Embryonic facial prominence (tissue), 1 donor: ENCODE data around the gene MTFR1L.

Source experiments
- DNase-seq: peaks from one replicate; pipeline ENCODE4 v3.0.0-alpha.2; 2016; ENCODE audit errors: extremely low spot score

Gene MTFR1L

GRCh38 chr1:25861316-25862286 is 41.8 kb downstream of the MTFR1L start:
- no peak for DNase-seq

DNA sequence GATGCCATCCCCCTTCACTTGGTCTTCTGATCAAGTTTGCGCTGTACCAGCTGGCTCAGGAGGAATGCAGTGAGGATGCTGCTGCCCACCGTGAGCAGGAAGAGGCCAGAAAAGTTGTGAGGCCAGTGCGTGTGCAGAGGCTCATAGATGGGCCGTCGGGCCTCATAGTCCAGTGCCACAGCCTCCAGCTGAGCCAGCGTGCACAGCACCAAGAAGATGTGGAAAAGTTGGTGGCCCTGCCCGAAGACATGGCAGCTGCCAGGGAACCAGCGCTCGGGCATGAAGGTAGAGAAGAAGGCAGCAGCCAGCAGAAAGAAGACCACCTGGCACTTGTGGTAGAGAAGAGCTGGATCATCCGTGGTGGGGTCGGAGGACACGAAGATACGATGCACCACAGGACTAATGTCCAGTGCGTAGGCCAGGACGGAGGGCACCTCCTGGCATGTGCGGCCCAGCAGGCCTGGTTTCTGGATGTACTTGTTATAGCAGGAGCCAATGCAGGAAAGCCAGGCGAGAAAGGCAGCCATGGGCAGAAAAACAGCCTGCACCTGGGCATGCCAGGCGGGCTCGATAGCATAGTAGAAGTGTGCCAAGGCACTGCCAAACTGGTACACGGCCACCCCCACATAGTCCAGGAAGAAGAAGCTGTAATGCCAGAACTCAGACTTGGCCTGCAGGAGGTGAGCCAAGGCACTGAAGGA is 43.2 kb downstream of the MTFR1L start:
- DNase-seq = no peak

DNA sequence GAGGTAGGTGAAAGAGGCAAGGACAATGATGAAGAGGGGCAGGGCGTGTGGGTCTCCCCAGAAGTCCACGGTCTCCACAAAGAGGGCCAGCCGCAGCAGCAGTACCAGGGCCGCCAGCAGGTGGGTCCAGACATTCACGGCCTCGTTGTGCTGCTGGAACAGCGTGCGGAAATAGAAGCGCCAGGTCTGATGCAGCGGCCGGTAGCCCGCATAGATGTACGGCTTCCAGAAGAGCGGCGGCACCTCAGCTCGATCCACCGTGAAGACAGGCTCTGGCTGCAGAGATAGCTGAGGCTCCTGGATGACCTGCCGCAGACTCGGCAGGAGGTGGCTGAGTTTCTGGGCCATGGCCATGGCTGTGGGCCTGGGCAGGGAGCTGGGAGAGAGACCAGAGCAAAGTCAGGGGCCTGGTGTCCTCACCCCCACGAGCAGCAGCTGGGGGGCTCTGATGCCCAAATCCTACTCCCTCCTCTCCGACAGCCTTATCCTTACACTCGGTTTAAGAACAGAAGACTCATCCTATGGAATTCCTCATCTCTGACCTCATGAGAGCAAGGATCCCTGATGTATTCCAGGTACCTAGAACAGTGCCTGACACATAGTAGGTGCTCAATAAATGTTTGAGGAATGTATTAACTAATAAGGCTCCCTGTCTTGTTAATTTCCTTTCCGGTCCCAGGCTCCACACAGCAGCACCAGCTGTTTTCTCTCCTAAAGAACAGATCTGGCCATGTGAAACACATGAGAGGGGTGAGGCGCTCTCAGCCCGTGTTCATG is 43.9 kb downstream of the MTFR1L start:
- DNase-seq = no peak

DNA sequence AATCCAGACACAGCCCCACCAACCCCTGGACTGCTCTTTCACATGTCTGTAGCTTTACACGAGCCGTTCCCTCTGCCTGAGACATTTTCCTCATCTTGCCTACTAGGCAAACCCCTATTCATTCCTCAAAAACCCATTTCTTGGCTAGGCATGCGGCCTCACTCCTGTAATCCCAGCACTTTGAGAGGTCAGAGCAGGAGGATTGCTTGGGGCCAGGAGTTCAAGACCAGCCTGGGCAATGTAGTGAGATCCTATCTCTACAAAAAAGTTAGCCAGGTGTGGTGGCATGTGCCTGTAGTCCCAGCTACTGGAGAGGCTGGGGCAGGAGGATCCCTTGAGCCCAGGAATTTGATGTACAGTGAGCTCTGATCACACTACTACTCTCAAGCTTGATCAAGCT is 44.7 kb downstream of the MTFR1L start:
- DNase-seq = no peak

DNA sequence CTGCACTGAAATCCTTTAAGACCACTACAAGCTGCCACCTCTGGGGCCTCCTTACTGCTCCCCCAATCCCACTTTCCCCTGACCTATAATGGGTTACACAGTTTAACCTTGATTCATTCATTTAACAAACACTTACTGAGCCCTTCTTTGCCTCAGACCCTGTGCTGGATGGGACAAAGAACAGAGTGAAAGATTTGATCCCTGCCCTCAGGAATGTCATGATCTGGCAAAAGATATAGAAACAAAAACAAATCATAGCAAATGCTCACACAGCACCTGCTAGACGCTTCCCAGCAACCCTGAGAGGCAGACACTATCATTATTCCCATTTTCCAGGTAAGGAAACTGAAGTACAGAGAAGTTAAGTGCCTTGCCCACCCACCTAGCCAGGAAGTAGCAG is 46.5 kb downstream of the MTFR1L start:
- DNase-seq = no peak

GRCh38 chr1:25867210-25867991 is 47.6 kb downstream of the MTFR1L start:
- DNase-seq = no peak

DNA sequence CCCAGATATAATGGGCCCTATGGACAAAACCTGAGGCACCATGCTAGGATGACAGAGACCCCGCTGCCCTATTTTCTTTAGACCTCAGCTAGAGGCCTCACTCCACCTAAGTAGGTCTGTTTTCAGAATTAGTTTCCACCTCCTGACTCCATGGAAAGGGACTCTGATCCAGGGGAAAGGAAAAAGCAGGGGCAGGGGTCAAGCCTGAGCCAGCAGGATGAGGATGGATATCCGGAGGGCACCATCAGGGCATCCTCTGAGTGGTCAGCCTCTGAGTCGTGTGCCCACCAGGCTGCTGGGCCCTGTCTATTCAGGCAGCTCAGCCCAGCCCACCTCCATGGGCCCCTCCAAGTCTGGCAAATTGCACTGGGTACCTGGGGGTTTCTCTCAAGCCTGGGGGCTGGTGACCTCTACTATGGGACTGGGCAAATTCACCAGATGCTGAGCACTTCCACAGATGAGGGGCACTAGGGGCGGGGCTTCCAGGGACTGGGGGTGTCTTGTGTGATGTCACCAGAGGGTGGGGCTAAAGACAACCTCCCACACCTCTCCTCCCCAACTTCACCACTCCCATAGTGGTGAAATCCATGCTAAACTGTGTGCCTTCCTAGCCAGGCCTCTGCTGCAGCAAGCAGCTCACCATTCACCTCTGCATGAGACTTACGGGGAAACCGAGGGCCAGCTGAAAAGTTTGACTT is 50.3 kb downstream of the MTFR1L start:
- DNase-seq = no peak

- no peak for DNase-seq
These were observed 50.9 kb downstream of the MTFR1L start for GRCh38 chr1:25870614-25871013.

- no peak for DNase-seq
These were observed 51.4 kb downstream of the MTFR1L start for GRCh38 chr1:25871086-25871703.

DNA sequence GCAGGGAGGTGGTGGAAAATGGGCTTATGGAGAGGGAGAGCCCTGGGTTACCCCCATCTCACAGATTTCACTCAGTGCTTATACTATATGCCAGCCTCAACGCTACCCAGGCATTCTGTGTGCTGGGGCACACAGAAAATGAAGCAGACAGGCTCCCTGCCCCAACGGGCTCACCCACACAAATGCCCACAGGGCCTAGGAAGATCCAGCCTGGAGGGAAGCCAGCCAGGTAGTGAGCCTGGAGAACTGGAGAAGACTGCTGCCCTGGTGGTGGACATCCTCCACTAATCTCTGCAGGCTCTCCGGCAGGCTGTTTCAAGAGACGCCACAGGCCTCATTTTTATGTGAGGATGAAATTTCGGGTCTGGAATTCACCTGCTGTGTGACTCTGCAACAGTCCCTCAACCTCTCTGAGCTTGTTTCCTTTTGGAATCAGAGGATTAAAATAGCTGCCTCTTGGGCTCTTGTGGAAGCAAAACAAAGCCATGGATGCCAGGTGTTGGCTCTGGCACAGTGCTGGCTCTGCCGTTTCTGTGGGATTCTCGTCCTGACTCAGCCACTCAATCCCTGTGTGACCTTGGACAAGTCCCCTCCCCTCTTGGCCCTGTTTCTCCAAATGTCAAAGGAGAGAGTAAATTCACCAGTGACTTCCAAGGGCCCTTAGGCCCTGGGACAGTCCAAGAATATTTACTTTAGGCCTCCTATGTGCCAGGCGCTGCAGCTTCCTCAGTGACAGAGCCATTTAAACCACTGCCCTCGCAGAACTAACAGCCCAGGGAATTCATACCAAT is 52.1 kb downstream of the MTFR1L start:
- DNase-seq = no peak

DNA sequence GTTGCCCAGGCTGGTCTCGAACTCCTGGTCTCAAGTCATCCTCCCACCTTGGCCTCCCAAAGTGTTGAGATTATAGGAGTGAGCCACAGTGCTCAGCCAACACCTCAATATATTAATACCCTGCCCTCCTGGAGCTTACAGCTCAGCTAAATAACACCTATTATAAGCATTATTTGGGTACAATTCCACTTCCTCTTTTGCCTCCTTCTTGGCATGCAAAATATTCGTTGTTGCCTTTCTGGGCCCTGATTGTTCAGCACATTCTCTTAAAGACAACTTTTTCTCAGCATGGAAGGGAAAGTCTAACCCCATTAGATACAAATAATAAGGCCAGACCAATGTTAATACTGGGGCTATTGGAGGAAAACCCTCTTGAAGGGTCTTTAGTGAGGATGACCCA is 53.0 kb downstream of the MTFR1L start:
- no peak for DNase-seq

DNA sequence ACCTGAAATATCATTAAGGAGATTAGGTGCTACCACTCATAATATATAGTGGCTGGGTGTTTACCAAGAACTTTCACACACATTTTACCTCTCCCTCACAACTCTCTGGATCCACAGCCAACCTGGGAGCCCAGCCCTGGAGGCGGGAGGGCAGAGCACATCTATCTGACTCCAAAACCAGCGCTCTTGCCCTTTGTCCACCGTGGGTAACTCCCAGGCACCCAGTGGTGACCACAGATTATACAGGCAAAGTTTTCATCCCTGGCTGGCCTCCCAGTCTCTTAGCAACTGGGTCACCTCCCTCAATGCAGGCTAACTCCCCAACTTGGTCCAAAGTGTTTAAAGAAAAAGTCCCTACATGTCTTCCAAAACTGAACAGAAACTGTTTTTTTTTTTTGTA is 53.4 kb downstream of the MTFR1L start:
- DNase-seq = no peak

GRCh38 chr1:25874209-25874608 is 54.5 kb downstream of the MTFR1L start:
- DNase-seq = no peak

DNA sequence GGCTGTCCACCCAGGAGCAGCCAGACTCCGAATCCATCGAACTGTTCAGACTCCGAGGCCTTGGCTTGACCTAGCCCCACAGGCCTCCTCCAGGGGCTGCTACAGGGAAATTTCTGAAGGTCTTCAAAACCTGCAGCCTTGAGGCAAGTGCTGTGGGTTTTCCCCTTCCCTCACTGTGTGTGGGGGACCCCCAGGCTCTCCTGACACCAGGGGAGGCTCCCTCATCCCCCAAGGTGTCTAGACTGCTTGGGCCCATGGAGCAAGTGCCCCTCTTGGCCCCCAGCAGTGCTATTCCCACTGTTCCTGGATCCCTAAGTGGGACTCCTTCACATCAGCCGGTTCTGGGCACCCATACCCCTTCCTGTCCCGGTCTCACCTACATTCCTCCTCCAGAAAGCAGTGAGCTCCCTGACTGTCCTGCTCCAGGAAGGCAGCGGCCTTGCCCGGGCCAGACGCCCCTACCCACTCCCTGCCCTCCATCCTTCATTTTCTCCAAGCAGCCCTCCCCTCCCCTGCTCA is 54.9 kb downstream of the MTFR1L start:
- no peak for DNase-seq

DNA sequence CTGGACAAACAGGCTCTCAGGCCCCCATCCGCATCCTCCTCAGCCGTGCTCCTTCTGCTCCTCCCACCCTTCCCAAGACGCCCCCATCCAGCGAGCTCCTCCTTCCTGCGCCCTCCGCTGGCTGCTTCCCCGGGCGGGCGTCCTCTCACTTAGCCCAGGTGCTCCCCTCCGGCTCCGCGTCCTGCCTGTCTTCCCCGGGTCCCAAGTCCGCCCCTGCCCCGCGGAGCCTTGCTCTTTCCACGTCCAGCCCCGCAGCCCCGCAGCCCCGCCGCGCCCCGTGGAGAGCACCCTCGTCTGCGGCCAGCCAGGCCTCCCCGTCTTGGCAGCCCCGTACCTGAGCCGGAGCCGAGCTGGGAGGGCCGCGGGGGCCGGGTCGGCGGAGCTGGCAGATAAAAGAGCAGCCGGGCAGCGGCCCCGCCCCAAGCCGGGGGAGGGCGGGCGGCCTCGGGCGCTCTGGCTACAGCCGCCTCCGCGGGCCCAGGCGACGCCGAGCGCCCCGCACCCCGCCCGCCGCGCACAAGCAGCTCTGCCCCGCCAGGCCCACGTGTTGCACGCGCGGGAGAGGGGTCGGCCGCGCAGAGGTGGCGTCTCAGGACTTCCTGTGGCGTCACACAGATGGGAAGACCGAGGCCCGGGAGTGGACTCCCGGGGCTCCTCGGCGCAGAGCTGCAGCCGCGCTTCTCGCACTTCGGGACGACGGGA is 55.6 kb downstream of the MTFR1L start, which contains the start of gene PAQR7:
Gene PAQR7 (minus strand): TSS at position 555 of the 702 bp plus-strand sequence. CDS start 11,869 bp downstream, outside the sequence.
- peak; percentile 42 for DNase-seq

DNA sequence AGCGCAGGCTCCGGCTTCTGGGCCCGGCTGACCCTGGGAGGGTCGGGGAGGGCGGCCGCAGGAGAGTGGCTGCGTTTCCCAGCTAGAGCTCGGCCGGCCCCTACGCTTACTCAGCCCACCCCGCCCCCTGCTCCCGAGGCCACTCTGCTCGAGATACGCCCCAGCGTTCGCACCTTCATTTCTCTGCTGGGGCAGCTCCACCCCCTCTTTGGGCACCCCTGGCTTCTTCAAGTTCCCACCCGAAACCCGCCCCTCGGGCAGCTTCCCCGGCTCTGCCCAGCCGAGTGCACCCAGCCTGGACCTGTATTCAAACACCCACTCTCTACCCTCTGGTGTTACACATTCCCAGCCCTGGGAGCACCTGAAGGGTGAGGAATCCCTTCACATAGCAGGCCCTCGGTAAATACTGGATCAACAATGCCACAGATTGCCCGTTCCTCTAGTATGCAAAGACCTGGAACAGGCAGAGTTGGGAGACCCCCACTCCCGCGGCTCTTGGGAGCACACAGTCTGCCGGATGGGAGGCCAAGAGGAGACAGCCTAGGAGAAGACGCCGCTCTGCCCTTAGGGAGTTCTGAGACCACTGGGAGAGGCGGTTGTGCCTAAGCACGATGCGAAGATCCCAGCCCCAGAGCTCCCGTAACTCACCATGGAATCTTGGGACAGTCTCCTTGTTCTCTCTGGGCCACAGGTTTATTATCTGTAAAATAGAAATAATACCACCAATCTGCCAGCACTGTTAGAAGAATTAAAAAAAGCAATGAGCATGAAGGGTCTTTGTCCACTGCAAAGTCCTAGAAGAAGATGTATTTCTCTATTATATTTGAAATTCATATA is 56.3 kb downstream of the MTFR1L start:
- DNase-seq = no peak

GRCh38 chr1:25876693-25877077 is 56.9 kb downstream of the MTFR1L start:
- no peak for DNase-seq

DNA sequence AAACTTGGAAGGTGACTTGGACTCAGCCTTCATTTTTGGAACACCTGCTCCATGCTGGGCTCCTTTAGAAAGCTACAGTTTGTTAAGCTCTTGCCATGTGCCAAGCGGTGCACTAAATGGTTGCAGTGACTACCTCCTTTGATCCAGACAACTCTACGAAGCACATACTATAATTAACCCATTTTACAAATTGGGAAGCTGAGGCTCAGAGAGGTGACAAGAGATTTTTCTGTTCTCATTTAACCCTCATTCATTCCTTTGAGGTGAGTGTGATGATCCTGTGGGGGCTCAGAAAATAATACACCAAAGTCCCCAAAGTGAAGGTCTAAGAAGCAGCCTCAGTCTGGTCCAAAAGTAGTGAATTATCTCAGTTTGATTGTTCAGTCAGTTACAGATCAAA is 57.4 kb downstream of the MTFR1L start:
- no peak for DNase-seq
